Measurements from ENCODE around the gene ERN1.
"Not testable (repeated sequence)": the region's sequence is repeated elsewhere in the genome, so short reads cannot be mapped to it uniquely, and the experiment has no call there.

Gene ERN1

GRCh38 chr17:64173646-64174045, 43.7 kb upstream of the ERN1 start:
- TF ChIP-seq CTCF (conservative IDR thresholded peaks at IDR 0.05; ENCODE audit: control insufficient read depth, insufficient read depth, low read depth, low read length): no peak

GRCh38 chr17:64172510-64172909, 42.6 kb upstream of the ERN1 start:
- DNase-seq (ENCODE audit: low read depth): no peak
- TF ChIP-seq CTCF (conservative IDR thresholded peaks at IDR 0.05; ENCODE audit: control insufficient read depth, insufficient read depth, low read depth, low read length): no peak
- no peak overlapping the region for H3K4me3 ChIP-seq (ENCODE audit: control insufficient read depth, low read depth, low read length)

More at GRCh38 chr17:64173646-64174045, 43.7 kb upstream of the ERN1 start:
- H3K4me3 ChIP-seq (ENCODE audit: control insufficient read depth, low read depth, low read length): no peak overlapping the region
- no peak for DNase-seq (ENCODE audit: low read depth)

GRCh38 chr17:64171041-64171440, 41.1 kb upstream of the ERN1 start:
- no peak for TF ChIP-seq CTCF (conservative IDR thresholded peaks at IDR 0.05; ENCODE audit: control insufficient read depth, insufficient read depth, low read depth, low read length)
- H3K4me3 ChIP-seq (ENCODE audit: control insufficient read depth, low read depth, low read length): no peak overlapping the region
- DNase-seq (ENCODE audit: low read depth): no peak

- H3K4me3 ChIP-seq (ENCODE audit: control insufficient read depth, low read depth, low read length): no peak overlapping the region
- TF ChIP-seq CTCF (conservative IDR thresholded peaks at IDR 0.05; ENCODE audit: control insufficient read depth, insufficient read depth, low read depth, low read length): no peak
- DNase-seq (ENCODE audit: low read depth): no peak
Observed at GRCh38 chr17:64170286-64170685, 40.3 kb upstream of the ERN1 start.

- not testable (repeated sequence) for DNase-seq (ENCODE audit: low read depth); H3K4me3 ChIP-seq (ENCODE audit: control insufficient read depth, low read depth, low read length)
Observed at GRCh38 chr17:64167666-64168065, 37.7 kb upstream of the ERN1 start.

- no peak for TF ChIP-seq CTCF (conservative IDR thresholded peaks at IDR 0.05; ENCODE audit: control insufficient read depth, insufficient read depth, low read depth, low read length)
- DNase-seq (ENCODE audit: low read depth): no peak
- no peak overlapping the region for H3K4me3 ChIP-seq (ENCODE audit: control insufficient read depth, low read depth, low read length)
Observed at GRCh38 chr17:64166876-64167275, 36.9 kb upstream of the ERN1 start.

- TF ChIP-seq CTCF (conservative IDR thresholded peaks at IDR 0.05; ENCODE audit: control insufficient read depth, insufficient read depth, low read depth, low read length): no peak
- DNase-seq (ENCODE audit: low read depth): no peak
- H3K4me3 ChIP-seq (ENCODE audit: control insufficient read depth, low read depth, low read length): no peak overlapping the region
Observed at GRCh38 chr17:64165347-64165746, 35.4 kb upstream of the ERN1 start.
